Measurements from ENCODE around the gene TSPOAP1. TPM values are rescaled to one million over a fixed set of nuclear protein-coding genes. Genes with fewer than 3 reads are reported as not detected.

The TSPOAP1 gene, protein sequence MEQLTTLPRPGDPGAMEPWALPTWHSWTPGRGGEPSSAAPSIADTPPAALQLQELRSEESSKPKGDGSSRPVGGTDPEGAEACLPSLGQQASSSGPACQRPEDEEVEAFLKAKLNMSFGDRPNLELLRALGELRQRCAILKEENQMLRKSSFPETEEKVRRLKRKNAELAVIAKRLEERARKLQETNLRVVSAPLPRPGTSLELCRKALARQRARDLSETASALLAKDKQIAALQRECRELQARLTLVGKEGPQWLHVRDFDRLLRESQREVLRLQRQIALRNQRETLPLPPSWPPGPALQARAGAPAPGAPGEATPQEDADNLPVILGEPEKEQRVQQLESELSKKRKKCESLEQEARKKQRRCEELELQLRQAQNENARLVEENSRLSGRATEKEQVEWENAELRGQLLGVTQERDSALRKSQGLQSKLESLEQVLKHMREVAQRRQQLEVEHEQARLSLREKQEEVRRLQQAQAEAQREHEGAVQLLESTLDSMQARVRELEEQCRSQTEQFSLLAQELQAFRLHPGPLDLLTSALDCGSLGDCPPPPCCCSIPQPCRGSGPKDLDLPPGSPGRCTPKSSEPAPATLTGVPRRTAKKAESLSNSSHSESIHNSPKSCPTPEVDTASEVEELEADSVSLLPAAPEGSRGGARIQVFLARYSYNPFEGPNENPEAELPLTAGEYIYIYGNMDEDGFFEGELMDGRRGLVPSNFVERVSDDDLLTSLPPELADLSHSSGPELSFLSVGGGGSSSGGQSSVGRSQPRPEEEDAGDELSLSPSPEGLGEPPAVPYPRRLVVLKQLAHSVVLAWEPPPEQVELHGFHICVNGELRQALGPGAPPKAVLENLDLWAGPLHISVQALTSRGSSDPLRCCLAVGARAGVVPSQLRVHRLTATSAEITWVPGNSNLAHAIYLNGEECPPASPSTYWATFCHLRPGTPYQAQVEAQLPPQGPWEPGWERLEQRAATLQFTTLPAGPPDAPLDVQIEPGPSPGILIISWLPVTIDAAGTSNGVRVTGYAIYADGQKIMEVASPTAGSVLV (N-terminal part only)
- 10 to 100 TPM in 1 of 3 donors, 1 to 10 TPM in 2; 7.1 to 32.1 (median 8.4) TPM for polyA plus RNA-seq

DNA sequence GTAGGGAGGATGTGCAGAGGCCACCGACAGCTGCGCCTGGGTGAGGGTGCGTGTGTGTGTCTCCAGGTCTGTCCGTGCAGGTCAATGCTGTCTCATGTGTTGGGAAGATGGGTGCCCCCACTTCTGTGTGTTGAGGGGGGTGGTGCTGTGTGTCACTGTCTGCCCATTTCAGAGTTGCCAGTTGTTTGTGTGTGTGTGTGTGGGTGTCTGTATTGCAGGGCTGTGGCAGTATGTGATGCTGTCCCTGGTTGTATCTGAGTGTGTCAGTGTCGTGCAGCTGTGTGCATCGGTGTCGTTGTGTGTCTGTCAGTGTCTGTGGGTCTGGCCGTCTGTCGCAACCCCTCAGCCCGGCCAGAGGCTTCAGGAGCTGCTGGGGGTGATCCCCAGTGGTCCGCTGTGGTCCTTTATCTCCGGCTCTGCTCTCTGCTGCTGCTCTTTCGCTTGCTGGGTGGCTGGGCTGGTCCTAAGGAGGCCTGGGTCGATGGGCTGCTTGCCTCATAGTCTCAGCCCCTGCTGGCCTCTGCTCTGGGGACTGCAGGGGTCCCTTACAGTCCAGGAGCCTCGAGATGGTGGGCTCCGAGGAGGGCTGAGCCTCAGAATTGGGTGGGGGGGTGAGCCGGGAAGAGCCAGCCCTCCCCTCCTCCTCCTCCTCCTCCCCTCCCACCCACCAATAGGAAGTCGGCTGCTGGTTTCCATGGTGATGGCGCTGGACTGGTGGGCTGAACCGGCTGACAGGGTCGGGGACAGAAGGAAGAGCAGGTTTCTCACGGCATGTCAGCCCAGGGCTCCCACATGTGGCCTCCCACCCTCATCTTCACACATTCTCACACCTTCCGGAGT lies at the start of gene TSPOAP1:
Gene TSPOAP1, minus strand, starts transcription at position 601 of the 840 bp plus-strand sequence. CDS start 875 bp downstream, outside the sequence.
- Mint-ChIP-seq H3K9me3 (peaks cover 0 to 3% (median 0%) of the 10 kb centered on the region in 6 donors), H3K4me1 (peaks cover 58 to 64% of the 10 kb centered on the region in 2 donors), H3K36me3 (peaks cover 22 to 34% (median 29%) of the 10 kb centered on the region in 3 donors), H3K4me3 (peak within 1 kb of the TSS; percentile 85 to 95 (median 93)), H3K27me3 (ENCODE audit: low read depth in 3 of 3) (peaks cover 49 to 65% (median 50%) of the 10 kb centered on the region in 3 donors), H3K27ac (peak within 1 kb of the TSS; percentile 94 to 99 (median 97))
- peak; percentile 87 to 90 (median 90) for DNase-seq

DNA sequence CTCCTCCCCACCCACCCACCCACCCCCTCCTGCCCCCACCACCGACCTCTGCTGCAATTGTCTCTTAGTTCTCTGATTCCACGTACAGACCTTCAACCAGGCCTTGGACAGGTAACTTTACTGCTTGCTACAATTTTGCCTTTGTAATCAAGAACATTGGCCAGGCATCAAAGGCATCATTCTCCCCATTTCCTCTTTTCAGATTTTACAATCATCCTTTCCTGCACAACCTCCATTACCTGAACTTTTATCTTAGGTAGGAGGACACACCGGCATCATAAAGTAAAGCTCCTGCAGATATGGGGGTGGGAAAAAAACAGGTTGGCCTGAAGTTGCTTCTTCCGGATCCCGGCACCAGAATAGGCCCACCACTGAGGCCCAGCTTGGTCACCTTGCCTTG lies 49.1 kb upstream of the TSPOAP1 start:
- peaks cover 0 to 8% (median 0%) of the 10 kb centered on the region in 3 donors for H3K27me3 Mint-ChIP-seq (ENCODE audit: low read depth in 3 of 3)
- H3K4me1 Mint-ChIP-seq: peaks cover 49 to 52% of the 10 kb centered on the region in 2 donors
- H3K27ac Mint-ChIP-seq: no peak overlapping the region
- H3K9me3 Mint-ChIP-seq: no peaks in the 10 kb centered on the region
- no peak overlapping the region for H3K4me3 Mint-ChIP-seq
- DNase-seq: no peak
- H3K36me3 Mint-ChIP-seq: peaks cover 5 to 14% (median 6%) of the 10 kb centered on the region in 3 donors

DNA sequence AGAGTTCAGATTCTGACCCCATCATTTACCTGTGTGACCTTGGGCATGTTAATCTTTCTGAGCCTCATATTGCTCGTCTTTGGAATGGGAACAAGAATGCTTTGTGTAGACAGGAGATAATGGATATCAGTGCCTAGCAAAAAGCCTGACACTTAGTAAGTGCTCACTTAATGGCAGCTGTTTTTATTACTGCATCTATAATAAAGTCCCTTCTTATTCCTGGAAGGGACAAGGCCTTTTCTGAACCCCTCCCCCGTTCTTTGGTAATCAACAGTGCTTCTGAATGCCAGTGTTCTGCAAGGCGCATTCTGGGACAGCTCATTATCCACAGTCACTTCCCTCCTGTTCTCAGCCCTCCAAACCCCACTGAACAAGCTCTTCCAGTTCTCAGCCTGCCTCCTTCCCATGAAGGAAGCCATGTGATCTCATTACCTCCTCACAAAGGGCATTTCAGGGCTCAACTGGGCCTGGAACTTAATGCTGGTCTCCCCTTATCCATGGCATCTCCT lies 48.6 kb upstream of the TSPOAP1 start:
- Mint-ChIP-seq H3K36me3 (peaks cover 5 to 18% (median 10%) of the 10 kb centered on the region in 3 donors), H3K4me1 (peaks cover 49 to 52% of the 10 kb centered on the region in 2 donors), H3K4me3 (no peak overlapping the region), H3K27ac (peak overlapping the region in 1 of 6 donors; percentile 31), H3K27me3 (ENCODE audit: low read depth in 3 of 3) (peaks cover 0 to 10% (median 0%) of the 10 kb centered on the region in 3 donors), H3K9me3 (no peaks in the 10 kb centered on the region)
- DNase-seq: no peak

DNA sequence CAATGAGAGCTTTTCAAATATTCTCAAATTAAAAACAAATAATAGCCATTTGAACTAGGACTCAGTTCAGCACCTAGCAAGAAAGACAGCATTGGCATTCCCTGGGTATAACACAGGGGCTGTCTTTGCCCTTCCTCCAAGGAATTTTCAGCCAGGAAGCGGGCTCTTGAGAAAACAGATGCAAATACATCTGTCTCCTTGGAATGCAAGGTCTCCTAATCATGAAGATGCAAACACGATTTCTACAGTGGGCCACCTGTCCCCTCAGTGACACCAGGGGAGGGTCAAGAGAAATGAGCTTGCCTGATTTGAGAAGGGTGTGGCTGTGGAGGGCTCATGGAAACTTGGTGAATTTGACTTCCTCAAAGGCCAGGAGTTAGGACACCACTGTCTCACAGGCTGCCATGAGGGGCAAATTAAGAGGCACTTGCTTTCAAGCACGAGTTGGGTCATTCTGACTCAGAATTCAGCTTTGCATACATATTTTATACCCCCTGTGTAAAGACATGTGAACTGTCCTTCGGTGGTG lies 47.9 kb upstream of the TSPOAP1 start:
- DNase-seq: no peak
- Mint-ChIP-seq H3K4me3 (no peak overlapping the region), H3K9me3 (no peaks in the 10 kb centered on the region), H3K27me3 (ENCODE audit: low read depth in 3 of 3) (peaks cover 0 to 6% (median 0%) of the 10 kb centered on the region in 3 donors), H3K27ac (no peak overlapping the region), H3K36me3 (peaks cover 5 to 18% (median 10%) of the 10 kb centered on the region in 3 donors), H3K4me1 (peaks cover 49 to 52% of the 10 kb centered on the region in 2 donors)

DNA sequence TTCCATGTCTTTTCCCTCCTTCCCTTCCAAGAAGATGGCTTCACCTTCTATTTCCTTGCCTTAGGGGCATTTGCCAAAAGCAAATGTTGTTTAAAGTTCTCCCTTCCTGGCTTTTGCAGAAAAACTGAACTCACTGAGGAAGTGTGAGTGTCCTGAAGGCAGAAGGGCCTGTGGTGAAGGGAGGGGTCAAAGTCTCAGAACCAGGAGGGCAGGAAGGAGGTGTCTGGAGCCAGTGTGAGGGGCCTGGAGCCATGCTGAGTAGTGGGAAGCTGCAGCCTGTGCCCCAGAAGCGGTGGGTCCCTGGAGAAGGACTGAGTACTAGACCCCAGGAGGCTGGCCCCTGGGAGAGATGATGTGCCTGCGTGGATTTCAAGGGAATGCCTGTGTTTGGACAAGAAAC lies 47.2 kb upstream of the TSPOAP1 start:
- Mint-ChIP-seq H3K4me1 (peaks cover 49 to 52% of the 10 kb centered on the region in 2 donors), H3K27ac (no peak overlapping the region), H3K36me3 (peaks cover 5 to 18% (median 10%) of the 10 kb centered on the region in 3 donors), H3K27me3 (ENCODE audit: low read depth in 3 of 3) (peaks cover 0 to 6% (median 0%) of the 10 kb centered on the region in 3 donors), H3K9me3 (no peaks in the 10 kb centered on the region), H3K4me3 (no peak overlapping the region)
- no peak for DNase-seq

DNA sequence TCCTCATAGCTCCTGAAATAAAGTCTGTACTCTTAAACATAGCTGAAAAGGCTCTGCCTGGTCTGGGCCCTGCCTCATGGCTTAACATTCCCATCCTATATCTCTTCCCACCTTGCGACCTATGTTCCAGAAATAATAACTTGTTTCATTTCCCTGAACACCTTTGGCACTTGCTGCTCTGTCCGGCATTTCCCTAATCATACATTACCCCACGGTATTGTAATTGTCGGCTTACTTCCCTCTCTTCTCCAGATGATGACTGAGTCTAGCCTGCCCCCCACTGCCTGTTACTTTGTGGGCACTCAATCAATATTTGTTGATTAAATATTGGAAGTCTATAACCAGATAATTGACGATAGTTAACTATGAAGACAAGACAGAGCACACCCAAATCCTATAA lies 46.7 kb upstream of the TSPOAP1 start:
- Mint-ChIP-seq H3K36me3 (peaks cover 5 to 18% (median 10%) of the 10 kb centered on the region in 3 donors), H3K27ac (no peak overlapping the region)

DNA sequence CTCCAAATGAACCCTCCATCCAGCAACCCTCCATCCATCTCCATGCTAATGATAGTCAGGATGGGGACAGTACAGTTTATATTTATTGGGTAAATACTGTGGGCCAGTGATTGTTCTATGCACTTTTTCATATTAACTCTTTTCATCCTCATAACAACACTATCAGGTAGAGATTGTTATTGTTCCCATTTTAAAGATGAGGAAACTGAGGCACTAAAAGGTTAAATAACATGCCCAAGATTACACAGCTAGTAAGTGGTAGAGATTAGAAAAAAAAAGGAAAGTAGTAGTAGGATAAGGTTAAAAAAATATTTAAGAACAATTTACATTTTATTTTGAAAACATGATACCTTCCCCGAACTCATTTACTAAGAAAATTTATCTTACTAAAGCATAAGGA lies 45.3 kb upstream of the TSPOAP1 start:
- peaks cover 0 to 3% (median 0%) of the 10 kb centered on the region in 3 donors for H3K27me3 Mint-ChIP-seq (ENCODE audit: low read depth in 3 of 3)
- peaks cover 5 to 24% (median 10%) of the 10 kb centered on the region in 3 donors for H3K36me3 Mint-ChIP-seq
- DNase-seq: no peak
- peaks cover 48 to 52% of the 10 kb centered on the region in 2 donors for H3K4me1 Mint-ChIP-seq
- H3K27ac Mint-ChIP-seq: peak overlapping the region in 2 of 6 donors; percentile 40 to 46
- H3K9me3 Mint-ChIP-seq: no peaks in the 10 kb centered on the region
- H3K4me3 Mint-ChIP-seq: no peak overlapping the region

More for the DNA sequence above, 46.7 kb upstream of the TSPOAP1 start:
- Mint-ChIP-seq H3K4me3 (no peak overlapping the region), H3K9me3 (no peaks in the 10 kb centered on the region), H3K4me1 (peaks cover 49 to 52% of the 10 kb centered on the region in 2 donors), H3K27me3 (ENCODE audit: low read depth in 3 of 3) (peaks cover 0 to 6% (median 0%) of the 10 kb centered on the region in 3 donors)
- DNase-seq: no peak

DNA sequence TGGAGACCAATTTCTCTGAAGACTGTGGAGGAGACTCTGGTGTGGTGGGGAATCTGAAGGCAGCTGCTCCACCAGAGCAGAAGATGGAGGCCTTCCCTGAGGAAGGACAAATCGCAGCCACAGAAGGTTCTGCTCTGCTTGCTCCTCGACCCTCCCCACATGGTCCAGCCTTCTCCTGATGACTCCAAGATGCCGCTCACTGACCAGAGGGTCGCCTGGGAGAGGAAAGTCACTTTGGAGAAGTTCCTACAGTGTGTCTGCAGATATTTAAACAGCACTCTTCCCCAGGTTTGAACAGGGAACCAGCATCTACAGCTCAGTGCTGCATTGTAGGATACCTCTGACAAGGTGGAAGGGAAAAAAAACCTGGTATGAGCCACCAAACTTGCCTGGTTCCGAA lies 44.4 kb upstream of the TSPOAP1 start:
- Mint-ChIP-seq H3K4me3 (no peak overlapping the region), H3K9me3 (no peaks in the 10 kb centered on the region), H3K4me1 (peaks cover 49% of the 10 kb centered on the region in 2 donors), H3K27ac (peak overlapping the region in 2 of 6 donors; percentile 72 to 84), H3K27me3 (ENCODE audit: low read depth in 3 of 3) (peaks cover 0 to 3% (median 0%) of the 10 kb centered on the region in 3 donors), H3K36me3 (peaks cover 5 to 25% (median 10%) of the 10 kb centered on the region in 3 donors)
- no peak for DNase-seq

DNA sequence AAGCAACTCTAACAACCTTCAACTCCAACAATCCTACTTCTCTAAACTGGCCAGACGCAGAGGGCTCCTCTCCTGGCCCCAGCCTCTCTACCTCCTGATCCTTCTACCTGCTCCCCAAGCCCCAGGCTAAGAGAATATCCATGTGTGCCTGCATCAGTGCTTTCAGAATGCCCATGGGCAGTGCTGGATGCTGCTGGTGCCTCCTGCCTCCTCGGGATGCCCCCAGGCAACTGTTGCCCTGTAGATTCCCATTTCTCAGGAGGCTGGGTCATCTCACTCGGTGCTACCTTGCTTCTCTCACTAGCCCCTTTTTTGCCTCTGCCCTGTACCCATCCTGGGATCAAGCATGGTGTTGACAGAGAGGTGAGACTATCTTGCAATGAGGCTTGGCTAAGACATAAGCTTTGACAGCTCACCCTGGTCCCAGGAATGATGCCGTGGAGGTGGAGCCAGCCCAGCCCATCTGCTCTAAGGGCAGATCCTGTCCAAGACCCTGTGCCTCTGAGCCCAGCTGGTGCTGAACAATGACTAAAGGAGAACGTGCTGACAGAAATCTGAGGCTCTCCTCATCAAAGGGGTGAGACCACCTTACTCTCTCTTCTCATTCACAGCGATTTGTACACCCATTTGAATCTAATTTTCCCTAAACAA lies 42.8 kb upstream of the TSPOAP1 start:
- H3K27me3 Mint-ChIP-seq (ENCODE audit: low read depth in 3 of 3): peaks cover 0 to 3% (median 0%) of the 10 kb centered on the region in 3 donors
- DNase-seq: no peak
- H3K4me1 Mint-ChIP-seq: peaks cover 49 to 57% of the 10 kb centered on the region in 2 donors
- peak overlapping the region; percentile 46 to 93 (median 78) for H3K4me3 Mint-ChIP-seq
- no peaks in the 10 kb centered on the region for H3K9me3 Mint-ChIP-seq
- peaks cover 5 to 25% (median 10%) of the 10 kb centered on the region in 3 donors for H3K36me3 Mint-ChIP-seq
- H3K27ac Mint-ChIP-seq: peak overlapping the region; percentile 64 to 93 (median 87)

DNA sequence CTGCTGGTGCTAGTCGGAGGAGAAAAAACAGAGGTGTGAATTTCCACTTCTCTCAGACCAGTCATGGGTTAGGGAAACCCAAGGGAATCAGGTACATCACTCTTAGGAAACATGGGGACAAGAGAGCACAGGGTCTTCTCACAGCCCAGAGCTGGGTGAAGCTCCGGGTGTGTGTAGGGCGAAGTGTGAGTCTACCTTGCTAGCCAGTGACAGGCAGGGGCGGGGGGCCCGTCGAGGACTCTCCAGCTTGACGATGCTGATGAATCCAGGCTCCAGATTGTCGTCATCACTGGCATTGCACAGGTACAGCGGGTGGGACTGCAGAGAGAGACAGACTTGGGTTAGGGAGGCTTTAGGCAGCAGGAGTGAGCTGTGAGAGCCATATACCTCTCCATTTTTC lies 42.1 kb upstream of the TSPOAP1 start:
- peaks cover 5 to 25% (median 10%) of the 10 kb centered on the region in 3 donors for H3K36me3 Mint-ChIP-seq
- peak overlapping the region; percentile 64 to 93 (median 90) for H3K27ac Mint-ChIP-seq
- DNase-seq: no peak
- peaks cover 0 to 3% (median 0%) of the 10 kb centered on the region in 3 donors for H3K27me3 Mint-ChIP-seq (ENCODE audit: low read depth in 3 of 3)
- peaks cover 49 to 57% of the 10 kb centered on the region in 2 donors for H3K4me1 Mint-ChIP-seq
- H3K4me3 Mint-ChIP-seq: peak overlapping the region; percentile 77 to 93 (median 89)
- no peaks in the 10 kb centered on the region for H3K9me3 Mint-ChIP-seq

DNA sequence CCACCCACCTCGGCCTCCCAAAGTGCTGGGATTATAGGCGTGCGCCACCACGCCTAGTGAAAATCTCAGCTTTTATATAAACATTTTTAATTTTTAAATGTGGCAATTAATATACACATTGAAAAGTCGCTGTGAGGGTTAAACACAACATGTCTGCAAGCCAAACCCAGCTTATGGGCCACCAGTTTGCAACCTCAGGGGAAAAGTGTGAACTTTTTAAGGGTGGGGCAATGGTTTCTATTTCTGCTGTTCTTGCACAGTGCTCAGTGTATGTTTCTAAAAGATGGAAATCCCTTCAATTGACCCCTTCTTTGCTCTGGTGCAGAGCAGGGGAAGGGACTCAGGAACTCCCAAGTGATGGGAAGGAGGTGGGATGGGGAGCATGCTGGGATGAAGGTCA lies 41.7 kb upstream of the TSPOAP1 start:
- peak overlapping the region; percentile 77 to 93 (median 89) for H3K4me3 Mint-ChIP-seq
- peaks cover 5 to 25% (median 10%) of the 10 kb centered on the region in 3 donors for H3K36me3 Mint-ChIP-seq
- peak; percentile 27 to 42 (median 37) for DNase-seq
- peaks cover 49 to 57% of the 10 kb centered on the region in 2 donors for H3K4me1 Mint-ChIP-seq
- H3K27ac Mint-ChIP-seq: peak overlapping the region; percentile 64 to 93 (median 90)
- peaks cover 0 to 3% (median 0%) of the 10 kb centered on the region in 3 donors for H3K27me3 Mint-ChIP-seq (ENCODE audit: low read depth in 3 of 3)
- H3K9me3 Mint-ChIP-seq: no peaks in the 10 kb centered on the region

Data from immature natural killer cell (primary cell).